Adipose tissue (tissue), 3 donors: Measurements from ENCODE around the gene TRMU. TPM values are rescaled to one million over a fixed set of nuclear protein-coding genes. Genes with fewer than 3 reads are reported as not detected.

Experiments used
- H3K27ac ChIP-seq: one replicate; pipeline ENCODE4 v1.5.1; 2013; ENCODE audit warnings: low read depth, low read length
- WGBS, 3 donors: extraction: QIAGEN DNeasy Blood & Tissue Kit; methylation state at CpG; one replicate each; pipeline ENCODE4 v1.1.7; 2013; 5-methylcytosine and 5-hydroxymethylcytosine counted together
- polyA plus RNA-seq, 3 donors: library from polyadenylated mRNA; stranded (reverse); fragments of 200-250 nt; gene quantifications; one replicate each; pipeline ENCODE4 v1.2.3, GENCODE V29; 2013
- donor health status: healthy with polysubstance abuse.
- donor health status: Bipolar disorder and iron deficiency.
- donor health status: healthy.

TRMU gene
- polyA plus RNA-seq, 3 donors = 16.5 to 21.5 (median 18.0) TPM

DNA sequence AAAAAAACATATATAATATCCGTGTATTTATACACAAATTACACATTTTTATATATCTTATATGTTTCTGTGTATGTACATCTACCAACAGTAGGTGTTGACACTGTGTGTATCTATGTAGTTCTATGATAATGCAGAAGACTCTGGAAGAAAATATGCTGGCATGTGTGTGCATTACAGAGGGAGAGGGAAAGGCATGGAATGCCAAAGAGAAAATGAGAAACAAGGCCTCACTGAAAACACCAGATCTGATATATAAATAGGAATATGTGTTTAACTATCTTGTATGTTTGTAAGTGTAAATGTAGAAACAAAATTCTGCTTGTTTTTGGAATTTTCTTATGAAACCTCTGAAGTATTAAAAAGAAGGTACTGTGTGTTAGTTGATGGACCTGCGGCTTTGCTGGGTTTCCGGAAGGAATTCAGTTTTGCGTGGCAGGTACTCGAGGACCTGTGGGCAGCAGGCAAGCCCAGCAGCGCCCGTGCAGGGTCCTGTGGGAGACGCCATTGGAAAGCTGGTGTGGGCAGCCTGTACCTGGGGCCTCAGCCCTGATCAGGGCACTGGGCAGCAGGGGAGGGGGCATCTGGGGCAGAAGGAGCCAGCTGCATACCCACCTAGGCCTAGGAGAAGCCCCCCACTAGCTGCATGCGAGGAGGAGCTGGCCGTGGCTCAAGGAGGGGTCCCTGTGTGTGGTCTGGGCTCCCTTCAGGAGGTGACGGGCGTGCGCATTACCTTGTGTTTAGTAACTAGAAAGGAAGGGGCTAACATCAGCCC lies 7.6 kb upstream of the TRMU start:
- 95 to 97% (median 96%) methylated on average over 13 of the region's 13 CpGs for WGBS, 3 donors
- no peak overlapping the region for H3K27ac ChIP-seq

DNA sequence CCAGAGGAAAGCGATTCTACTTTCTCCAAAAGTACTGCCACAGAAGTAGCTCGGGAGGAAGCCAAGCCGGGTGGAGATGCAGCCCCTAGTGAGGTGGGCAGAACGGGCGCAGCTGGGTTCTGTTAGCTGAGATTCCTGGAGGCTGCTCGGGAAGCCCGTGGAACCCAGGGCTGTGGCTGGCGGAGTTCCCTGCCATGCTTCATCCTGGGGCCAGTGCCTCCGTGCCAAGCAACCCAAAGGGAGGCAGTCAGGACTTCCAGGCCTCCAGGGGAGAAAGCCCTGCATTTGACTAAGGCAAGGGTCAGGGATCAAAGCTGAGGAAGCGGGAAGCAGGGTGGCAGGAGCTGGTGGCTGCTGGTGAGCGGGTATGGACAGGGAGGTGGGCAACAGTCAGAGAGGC lies 6.7 kb upstream of the TRMU start:
- WGBS, 3 donors = 90 to 96% (median 93%) methylated on average over 11 of the region's 11 CpGs
- H3K27ac ChIP-seq = no peak overlapping the region

DNA sequence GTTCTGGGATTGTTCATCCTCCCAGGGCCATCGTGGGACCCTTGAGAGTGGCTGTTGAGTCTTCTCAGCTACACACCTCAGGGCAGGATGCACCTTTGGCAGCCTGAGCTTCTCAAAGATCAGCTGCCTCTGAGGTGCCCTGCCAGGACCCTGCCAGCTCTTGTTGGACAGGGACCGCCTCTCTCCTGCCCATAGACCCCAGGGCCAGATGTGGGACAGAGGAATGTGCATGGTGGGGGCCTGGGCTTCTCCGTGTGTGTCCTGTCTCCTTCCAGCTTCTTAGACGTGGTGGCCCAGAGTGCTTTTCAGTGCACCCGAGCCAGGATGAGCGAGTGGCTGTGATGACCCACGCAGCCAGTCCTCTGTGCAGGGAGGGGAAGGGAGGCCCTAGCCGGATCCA lies 5.9 kb upstream of the TRMU start:
- WGBS, 3 donors = 92 to 96% (median 92%) methylated on average over 6 to 8 of the region's 8 CpGs

DNA sequence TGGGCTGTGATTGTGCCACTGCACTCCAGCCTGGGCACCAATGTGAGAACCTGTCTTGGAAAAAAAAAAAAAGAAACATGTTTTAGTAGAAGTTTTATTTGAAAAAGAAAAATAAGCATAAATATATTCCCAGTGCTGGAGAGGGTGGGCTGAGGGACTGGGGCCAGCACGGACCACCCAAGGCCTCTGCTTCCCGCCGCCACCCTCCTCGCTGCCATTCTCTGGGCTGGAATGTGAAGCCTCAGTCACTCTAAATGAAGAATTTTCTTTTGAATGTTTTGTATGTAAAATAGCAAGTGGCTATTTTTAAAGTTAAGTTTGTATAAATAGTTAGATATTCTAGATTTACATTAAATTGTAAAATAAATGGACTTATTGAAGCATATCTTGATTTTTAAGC lies 5.1 kb upstream of the TRMU start:
- no peak overlapping the region for H3K27ac ChIP-seq
- WGBS, 3 donors = 96 to 98% (median 97%) methylated on average over 4 of the region's 4 CpGs

More for the DNA sequence above, 5.9 kb upstream of the TRMU start:
- H3K27ac ChIP-seq = no peak overlapping the region

DNA sequence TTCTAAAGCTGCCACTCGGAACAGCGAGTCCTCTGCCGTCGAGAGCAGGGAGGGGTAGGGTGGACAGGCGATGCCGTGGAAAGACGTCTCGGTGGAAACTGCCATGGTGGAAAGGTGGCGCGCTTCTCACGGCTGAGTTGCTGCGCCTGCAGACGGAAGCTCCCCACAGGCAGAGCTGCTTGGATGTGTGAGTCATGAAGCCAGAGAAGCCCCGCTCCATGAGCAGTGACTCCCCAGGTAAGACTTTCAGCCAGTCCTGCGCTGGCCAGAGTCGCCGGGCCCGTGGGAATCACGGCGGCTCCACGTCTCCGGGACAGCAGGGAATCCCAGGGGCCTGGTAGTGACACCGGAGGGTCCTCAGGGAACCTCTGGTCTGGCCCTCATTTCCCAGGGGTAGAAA lies 4.0 kb upstream of the TRMU start:
- no peak overlapping the region for H3K27ac ChIP-seq
- 95 to 97% (median 96%) methylated on average over 23 of the region's 23 CpGs for WGBS, 3 donors

DNA sequence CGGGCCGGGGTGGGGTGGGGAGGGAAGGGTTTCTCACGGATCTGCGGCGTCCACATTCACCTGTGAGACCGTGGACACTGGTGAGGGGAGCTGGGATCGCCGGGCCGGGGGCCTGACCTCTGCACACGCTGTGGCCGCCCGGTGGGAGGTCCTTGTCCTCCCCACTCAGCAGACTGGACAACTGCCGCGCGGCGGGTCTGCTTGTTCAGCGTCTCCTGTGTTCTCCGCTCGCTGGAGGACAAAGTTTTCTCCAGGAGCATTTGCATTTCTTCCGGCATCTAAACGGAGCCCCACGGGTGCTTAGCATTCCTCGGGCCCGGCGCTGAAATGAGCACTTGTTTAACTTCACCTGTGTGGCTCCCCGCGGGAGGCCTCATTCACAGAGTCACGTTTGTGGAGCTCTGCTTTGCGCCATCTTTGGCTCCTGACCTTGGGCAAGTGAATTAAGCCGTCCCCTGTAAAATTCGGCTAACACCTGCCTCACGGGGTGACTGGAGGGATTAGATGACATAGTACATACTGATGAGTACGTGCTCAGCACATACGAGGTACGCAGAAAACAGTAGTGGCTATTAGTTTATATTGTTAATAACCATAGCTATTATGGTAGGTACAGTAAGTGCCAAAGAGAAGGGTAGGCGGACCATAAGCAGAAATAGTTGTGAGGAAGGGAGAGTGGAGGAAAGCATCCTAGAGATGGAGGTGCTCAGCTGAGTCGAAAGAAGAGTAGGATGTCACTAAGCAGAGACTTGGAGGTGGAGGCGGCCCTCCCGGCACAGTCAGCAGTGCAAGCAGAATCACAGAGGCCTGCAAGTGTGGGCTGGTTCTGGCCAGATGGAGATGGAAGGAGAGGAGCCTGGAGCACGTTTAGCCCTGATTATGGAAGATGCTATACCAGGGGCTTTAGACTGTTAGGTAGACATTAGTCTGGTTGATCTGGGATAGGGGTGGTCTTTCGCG lies 885 bp downstream of the TRMU start:
- H3K27ac ChIP-seq = no peak overlapping the region
- WGBS, 3 donors = 5 to 14% (median 13%) methylated on average over 40 to 42 of the region's 42 CpGs

DNA sequence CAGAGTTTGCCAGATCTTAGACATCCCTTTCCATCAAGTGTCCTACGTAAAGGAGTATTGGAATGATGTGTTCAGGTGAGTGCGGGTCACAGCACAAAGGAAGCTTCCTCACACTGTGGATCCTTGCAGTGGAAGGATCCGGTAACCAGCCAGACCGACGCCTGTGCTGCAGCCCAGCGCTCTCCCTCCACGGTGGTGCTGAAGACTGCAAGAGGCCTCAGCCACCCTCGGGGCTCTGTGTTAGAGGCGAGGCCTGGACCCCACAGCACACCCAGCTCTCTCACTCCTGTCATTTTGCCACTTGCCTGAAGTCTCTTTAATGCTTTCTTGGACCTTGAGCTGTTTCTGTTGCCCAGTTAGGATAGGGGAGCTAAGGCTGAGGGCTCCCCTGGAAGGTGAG lies 2.4 kb downstream of the TRMU start:
- H3K27ac ChIP-seq = no peak overlapping the region
- 74 to 90% (median 90%) methylated on average over 9 of the region's 9 CpGs for WGBS, 3 donors

DNA sequence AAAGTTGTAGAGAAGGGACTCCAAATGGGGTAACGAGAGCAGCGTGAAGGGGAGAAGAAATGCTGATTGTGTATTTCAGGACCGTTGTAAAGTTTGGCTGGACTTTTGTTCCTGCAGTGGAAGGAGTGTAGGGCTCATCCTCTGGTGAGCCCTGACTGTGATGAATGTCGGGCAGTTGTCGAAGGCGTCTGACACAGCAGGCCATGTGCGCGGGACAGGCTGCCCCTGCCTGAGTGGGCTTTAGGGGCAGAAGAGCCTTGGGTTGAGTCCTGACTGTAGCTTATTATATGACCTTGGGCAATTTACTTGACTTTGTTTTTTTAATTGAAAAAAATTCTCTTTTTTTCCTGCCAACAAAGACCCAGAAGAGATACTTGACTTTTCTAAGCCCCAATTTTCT lies 3.1 kb downstream of the TRMU start:
- no peak overlapping the region for H3K27ac ChIP-seq
- WGBS, 3 donors = 88 to 95% (median 90%) methylated on average over 8 of the region's 8 CpGs

DNA sequence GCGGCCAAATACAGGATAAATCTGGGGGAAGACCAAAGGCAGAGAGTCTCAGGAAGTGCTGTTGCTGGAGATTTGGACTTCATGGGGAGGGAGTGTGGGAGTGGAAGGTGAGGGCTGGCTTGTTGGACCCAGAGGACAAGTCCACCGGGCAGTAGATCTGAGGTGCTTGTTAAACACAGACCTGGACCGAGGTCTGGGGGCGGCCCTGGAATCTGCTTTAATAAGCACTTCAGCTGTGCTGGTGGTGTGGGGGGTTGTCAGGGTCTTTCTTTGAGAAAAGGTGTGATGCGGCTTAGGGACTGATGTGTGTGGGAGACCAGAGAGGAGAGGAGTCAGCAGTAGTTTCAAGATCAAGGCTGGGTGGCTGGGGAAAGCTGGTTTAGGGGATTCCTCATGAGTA lies 4.4 kb downstream of the TRMU start:
- 91 to 94% (median 92%) methylated on average over 5 of the region's 5 CpGs for WGBS, 3 donors
- no peak overlapping the region for H3K27ac ChIP-seq

DNA sequence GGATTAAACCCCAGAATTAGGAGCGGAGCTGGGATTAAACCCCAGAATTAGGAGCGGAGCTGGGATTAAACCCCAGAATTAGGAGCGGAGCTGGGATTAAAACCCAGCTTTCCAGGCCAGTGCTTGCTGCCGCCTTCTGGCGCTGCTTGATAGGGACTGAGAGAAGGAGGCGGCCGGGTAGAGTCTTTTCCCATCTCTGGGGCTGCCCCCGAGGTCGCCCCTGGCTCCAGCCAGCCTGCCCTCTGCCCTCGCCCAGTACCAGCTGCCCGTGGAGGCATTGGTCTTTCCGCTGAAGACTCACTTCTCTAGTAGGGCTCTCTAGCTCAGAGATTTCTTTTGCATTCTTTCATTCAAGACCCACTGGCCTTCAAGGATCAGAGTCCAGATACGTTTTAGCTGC lies 5.2 kb downstream of the TRMU start:
- WGBS, 3 donors = 83 to 95% (median 93%) methylated on average over 11 to 13 of the region's 13 CpGs
- no peak overlapping the region for H3K27ac ChIP-seq

DNA sequence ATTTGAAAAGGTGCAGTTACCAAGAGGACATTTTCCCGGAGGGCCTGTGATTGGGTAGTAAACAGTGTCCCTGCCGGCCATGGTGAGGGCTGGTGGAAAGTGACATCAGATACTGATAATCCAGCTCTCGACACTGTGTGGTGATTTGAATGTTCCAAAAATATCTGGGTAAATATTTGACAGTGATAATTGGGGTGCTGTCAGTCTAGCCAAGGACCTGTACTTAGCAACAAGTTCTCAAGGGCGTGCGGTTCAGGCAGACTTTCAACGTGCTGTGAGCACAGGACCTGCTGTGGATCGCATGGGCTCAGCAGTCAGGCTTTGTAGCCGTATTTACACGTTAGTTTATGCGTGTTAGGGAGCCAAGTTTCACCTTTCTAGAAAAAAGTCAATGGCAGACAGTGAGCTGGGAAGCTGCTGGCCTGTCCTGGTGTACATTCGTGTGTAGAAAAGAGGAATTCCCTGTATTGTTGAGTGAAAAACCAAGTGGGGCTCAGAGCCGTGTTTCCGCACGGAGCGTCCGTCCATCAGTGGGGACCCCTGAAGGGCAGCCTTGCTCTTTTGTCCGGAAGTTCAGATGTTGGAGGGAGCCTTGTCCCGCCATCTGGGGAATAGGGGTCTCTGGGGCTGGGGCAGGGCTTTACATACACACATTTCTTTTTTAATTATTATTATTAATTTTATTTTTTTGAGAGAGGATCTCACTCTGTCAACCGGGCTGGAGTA lies 11.3 kb downstream of the TRMU start:
- 52 to 94% (median 90%) methylated on average over 19 of the region's 19 CpGs for WGBS, 3 donors
- H3K27ac ChIP-seq = no peak overlapping the region

DNA sequence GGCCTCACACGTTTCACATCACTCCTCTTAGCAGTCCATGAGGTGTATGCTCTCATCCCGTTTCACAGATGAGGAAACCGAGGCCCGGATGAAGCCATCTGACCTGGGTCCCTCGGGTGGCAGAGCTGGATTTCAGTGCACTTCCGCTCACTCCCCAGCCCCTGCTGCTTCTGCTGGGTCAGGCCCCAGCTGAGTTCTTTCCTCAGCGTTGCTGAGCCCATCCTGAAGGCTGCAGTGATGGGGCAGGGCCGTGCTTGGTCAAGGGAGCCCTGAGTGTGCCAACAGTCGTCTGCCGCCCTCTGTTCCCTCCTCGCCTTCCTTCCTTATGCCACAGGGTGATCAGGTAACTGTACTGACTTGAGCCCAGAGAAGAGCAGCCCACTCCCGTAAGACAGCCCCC lies 12.1 kb downstream of the TRMU start:
- no peak overlapping the region for H3K27ac ChIP-seq
- 73 to 92% (median 91%) methylated on average over 12 of the region's 12 CpGs for WGBS, 3 donors

DNA sequence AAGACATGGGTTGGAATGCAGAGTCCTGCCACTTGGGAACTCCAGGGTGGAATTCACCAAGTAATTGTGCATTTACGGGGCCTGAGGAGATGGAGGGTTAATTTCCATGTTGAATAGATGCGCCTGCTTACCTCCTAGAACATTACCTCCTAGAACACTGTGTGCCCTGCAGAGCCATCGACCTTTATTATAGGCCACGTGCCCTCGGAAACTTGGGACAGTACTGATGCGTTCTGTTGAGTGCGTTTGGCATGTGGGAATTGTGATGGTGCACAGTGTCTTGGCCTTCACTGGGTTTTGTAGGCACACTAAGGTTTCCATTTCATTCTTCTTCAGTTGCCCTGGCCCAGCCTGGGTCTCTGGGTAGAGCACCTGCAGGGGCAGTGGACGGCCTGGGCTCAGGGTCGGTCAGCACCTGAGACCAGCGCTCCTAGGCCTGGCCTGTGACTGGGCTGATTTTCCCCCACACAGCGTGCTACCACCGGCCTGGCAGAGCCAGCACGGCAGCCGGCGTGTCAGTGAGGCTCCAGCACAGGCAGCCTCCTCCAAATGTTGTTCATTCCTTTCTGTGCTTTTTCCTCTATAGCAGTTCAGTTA lies 12.7 kb downstream of the TRMU start:
- 88 to 96% (median 95%) methylated on average over 15 of the region's 15 CpGs for WGBS, 3 donors
- H3K27ac ChIP-seq = no peak overlapping the region

DNA sequence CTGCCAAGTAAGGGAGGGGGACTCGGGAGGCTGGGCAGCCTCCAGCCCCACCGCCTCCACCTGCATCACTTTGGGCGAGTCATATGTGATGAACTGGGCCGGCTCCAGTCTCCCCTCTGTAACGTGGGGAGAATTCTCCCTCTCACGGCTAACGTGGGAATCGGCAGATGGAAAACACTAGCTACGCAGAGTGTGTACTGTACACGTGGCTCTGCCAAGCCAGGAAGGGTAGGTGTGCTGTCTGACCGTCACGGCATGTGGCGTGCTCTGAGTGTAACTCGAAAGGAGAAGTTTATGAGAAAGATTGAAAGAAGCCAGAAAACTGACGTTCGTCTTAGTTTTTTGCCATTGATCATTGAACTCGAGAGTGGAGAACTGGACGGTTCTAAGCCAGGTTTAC lies 13.7 kb downstream of the TRMU start:
- H3K27ac ChIP-seq = no peak overlapping the region
- WGBS, 3 donors = 48 to 91% (median 90%) methylated on average over 18 of the region's 18 CpGs

DNA sequence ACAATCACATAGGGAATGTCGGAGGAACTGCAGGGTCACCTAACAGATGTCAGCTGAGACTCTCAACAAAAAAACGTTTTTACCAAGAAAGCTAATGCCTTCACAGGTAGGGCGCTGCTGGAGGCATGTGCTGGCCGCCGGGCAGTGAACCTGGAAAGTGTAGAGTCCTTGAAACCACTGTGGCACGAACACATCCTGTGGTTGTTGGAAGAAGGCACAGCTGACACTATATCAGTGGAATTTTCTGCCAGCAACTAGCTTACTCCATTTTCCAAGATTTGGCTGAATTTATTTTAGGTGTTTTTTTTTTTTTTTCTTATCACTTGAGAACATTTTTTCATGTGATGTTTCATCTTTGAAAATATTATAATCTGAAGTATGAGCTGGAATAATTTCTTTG lies 14.2 kb downstream of the TRMU start:
- 32 to 81% (median 76%) methylated on average over 6 of the region's 6 CpGs for WGBS, 3 donors
- no peak overlapping the region for H3K27ac ChIP-seq

DNA sequence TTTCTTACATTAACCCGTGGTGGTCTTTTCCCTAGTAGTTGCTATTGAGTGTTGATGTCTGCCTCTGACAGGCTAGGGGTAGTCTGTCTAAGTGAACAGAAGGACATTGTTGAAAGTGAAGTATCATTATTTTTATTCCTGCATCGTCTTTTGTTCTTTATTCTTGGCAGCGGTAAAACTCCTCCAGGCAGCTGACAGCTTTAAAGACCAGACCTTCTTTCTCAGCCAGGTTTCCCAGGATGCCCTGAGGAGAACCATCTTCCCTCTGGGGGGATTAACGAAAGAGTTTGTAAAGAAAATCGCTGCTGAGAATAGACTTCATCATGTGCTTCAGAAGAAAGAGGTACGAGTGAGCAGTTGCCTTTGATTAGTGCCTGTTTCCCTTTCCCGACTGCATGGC lies 14.6 kb downstream of the TRMU start:
- 67 to 82% (median 78%) methylated on average over 7 of the region's 7 CpGs for WGBS, 3 donors
- H3K27ac ChIP-seq = no peak overlapping the region

DNA sequence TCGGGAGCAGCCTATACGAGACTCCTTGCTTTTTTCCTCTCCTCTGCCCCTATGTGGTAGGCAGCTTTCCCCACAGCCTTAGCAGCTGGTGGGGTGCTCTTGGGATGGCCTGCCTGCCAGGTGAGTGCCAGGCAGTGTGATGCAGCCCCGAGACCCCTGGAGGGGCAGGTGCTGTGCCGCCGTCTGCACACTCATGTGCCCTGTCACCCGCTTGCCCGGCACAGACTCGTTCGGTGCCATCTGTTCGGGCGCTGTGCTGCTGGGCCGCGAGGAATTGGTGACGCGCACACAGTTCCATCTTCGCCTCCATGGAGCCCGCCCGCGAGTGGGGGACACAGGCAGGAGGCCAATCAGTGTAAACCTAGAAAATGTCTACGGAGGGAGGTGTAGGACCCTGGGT lies 15.1 kb downstream of the TRMU start:
- WGBS, 3 donors = 91 to 96% (median 94%) methylated on average over 20 of the region's 20 CpGs
- no peak overlapping the region for H3K27ac ChIP-seq

DNA sequence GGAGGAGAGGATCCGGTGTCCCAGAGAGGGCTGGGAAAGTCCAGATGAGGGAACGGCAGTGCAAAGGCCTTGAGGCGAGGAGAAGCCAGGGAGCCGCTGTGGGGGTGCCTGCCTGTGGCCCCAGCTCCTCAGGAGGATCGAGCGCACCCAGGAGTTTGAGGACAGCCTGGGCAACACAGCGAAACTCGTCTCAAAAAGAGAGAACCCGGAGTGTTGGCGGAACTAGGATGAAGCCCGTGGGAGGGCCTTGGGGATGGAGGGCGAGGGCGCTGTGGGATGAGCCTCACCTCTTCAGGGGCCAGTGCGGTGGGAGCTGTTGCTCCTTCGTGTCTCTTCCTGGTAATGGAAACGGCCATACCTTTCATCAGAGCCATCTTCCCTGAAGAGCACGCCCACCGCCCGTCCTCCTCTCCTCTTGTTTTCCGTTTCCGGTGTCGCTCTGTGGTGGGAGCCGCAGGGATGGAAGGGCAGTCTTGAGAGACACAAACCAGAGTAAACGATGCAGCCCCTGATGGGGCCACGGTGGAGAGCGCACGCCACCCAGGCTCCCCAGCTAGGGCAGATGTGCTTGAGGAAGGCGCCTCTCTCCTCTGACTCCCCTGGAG lies 15.7 kb downstream of the TRMU start:
- WGBS, 3 donors = 88 to 94% (median 93%) methylated on average over 28 of the region's 28 CpGs
- H3K27ac ChIP-seq = no peak overlapping the region
